Skeletal muscle tissue (tissue), 4 donors: Measurements from ENCODE around the gene CCDC91. TPM values are rescaled to one million over a fixed set of nuclear protein-coding genes. Genes with fewer than 3 reads are reported as not detected.

ENCODE experiments used
- H3K27ac ChIP-seq: one replicate; pipeline ENCODE4 v1.7.0; 2013; ENCODE audit warnings: mild to moderate bottlenecking, low read depth, low read length, inconsistent platforms
- H3K27me3 ChIP-seq, 3 donors: one replicate each; pipeline ENCODE4 v1.7.0; 2013; ENCODE audit warnings: low read length in 3 of 3; ENCODE audit not compliant: control insufficient read depth in 3 of 3, insufficient read depth in 3 of 3
- H3K36me3 ChIP-seq, 3 donors: one replicate each; pipeline ENCODE4 v1.7.0; 2013; ENCODE audit warnings: low read length in 3 of 3; ENCODE audit not compliant: control insufficient read depth in 3 of 3, insufficient read depth in 3 of 3
- H3K4me1 ChIP-seq, 3 donors: one replicate each; pipeline ENCODE4 v1.7.0; 2013; ENCODE audit warnings: low read length in 3 of 3, mild to moderate bottlenecking in 3 of 3; ENCODE audit not compliant: control insufficient read depth in 3 of 3, insufficient read depth in 3 of 3
- H3K4me3 ChIP-seq, 3 donors: one replicate each; pipeline ENCODE4 v1.7.0; 2013; ENCODE audit warnings: low read length in 3 of 3
- H3K9ac ChIP-seq, 3 donors: one replicate each; pipeline ENCODE4 v1.7.0; 2013; ENCODE audit warnings: low read length in 3 of 3, mild to moderate bottlenecking in 3 of 3, moderate library complexity in 2 of 3, low read depth in 1 of 3
- H3K9me3 ChIP-seq, 3 donors: one replicate each; pipeline ENCODE4 v1.7.0; 2013; ENCODE audit warnings: low read length in 3 of 3; ENCODE audit not compliant: control insufficient read depth in 3 of 3
- total RNA-seq: library from RNA; depleted of rRNA; stranded (reverse); fragments of >200 nt; gene quantifications from one replicate; pipeline ENCODE4 v1.2.3, GENCODE V29; 2014
- donor health status: Osteomylitis.

Gene CCDC91
- total RNA-seq, 1 donor from 2014 or later: 32.9 TPM

DNA sequence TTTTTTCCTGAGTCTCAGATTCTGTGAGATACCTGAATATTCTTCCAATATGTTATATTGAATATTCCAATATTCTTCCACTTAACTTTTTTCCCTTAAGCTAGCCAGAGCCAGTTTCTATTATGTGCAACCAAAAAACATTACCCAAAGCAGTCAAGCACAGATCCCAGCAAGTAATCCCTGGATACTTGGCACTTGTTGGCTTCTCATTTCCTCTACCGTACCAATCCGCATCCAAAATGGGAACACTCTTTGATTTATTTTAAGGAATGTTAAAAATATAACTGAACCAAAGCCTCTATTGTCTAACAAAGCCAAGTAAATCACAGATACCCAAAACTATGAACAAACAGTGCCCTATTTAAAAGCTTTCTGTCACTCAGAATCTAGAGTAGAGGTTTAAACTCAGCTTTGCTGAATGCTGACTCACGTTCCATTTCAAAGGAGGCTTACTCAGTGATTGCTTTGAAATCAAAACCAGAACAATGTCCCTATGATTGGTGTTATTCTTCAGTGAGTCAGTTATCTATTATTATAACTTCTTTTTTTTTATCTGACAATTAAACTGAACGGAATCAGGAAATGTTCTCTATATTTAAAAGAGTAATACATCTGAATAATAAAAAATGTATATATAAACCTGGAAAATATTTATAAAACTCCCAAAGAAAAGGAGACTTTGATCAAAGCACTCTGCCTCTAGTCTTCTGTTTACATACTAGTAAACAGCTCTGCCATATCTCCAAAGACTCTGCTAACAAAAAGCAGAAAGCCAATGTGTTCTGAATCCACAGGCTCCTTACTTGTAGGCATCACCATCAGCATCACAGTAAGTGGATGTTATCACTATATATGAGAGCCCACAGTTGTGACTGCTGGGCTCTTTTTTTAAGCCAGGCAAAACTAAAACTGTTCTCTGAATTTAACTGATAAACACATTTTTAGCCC lies 360.8 kb downstream of the CCDC91 start:
- Histone ChIP-seq H3K9ac (no peak overlapping the region), H3K9me3 (no peaks in the 10 kb centered on the region)

DNA sequence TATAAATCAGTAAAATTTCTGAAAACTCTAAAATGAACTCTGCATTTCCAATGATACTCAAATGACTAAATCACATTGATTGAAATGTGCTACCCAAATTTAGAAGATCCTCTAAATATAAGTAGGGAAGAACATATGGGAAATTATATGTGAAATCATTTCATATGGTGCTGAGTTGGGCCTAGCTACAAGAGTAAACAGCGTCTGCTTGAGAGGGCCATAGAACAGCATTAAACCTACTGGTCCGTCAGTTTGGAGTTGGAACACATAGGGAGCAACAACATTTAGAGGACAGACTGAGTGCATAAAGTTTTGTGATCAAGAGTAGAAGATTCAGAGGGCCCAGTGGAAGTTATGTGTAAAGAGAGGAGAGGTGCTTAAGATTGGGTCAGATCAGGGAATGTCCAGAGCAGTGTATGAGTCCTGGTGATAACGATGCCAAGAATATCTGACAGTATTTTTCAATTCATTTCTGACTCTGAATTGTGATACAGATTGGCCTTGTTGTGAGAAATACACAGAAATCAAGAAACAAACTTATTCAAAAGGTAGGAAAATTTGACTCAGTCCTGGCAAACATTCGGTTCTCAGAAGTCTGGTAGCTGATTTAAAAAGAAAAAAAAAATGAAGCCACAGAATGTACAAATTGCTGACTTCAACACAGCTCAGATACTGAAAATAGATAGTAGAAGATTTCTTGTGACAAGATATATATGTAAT lies 362.2 kb downstream of the CCDC91 start:
- Histone ChIP-seq H3K9me3 (no peaks in the 10 kb centered on the region), H3K9ac (no peak overlapping the region), H3K36me3 (no peaks in the 10 kb centered on the region), H3K4me3 (no peak overlapping the region), H3K4me1 (no peaks in the 10 kb centered on the region), H3K27me3 (no peaks in the 10 kb centered on the region), H3K27ac (no peak overlapping the region)

More for the DNA sequence above, 360.8 kb downstream of the CCDC91 start:
- H3K27ac ChIP-seq: no peak overlapping the region
- no peaks in the 10 kb centered on the region for H3K36me3 ChIP-seq
- no peak overlapping the region for H3K4me3 ChIP-seq
- H3K27me3 ChIP-seq: no peaks in the 10 kb centered on the region
- no peaks in the 10 kb centered on the region for H3K4me1 ChIP-seq

DNA sequence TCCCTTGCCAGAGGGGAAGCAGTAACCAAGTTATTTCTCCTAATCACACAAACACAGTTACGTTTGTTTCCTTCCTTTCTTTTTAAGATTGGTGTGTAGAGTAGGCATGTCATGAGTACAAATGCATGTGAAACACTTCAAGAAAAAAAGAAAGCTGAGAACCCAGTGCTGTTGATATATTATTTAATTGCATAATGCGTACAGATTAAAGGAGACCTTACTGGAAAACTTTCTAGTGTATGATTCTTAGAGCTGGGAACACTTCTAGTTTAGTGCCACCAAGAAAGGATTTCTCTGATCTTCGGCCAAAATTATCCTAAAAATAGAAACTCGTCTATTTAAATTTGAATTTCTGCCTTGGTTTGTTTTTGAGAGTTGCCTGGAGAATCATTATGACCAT lies 365.5 kb downstream of the CCDC91 start:
- H3K27me3 ChIP-seq: no peaks in the 10 kb centered on the region
- no peak overlapping the region for H3K4me3 ChIP-seq
- no peak overlapping the region for H3K27ac ChIP-seq

DNA sequence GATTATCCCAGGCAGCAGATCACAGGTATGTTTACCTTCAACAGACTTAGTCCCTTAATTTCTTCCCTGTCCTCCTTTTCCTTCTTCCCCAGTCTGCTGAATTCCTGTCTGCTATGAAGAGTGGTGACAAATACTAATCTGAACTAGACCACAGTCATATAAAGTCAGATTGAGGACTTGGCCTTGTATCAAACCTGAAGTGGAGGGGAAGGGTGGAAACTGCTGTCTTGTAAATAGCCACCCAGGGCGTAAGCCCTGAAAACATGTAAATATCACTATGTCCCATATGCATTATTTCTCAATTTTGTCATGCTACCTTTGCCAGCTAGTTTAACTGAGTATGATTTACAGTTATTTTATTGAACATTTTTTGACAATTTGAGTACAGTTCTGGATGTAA lies 368.0 kb downstream of the CCDC91 start:
- Histone ChIP-seq H3K9me3 (no peaks in the 10 kb centered on the region), H3K27ac (no peak overlapping the region), H3K4me1 (no peaks in the 10 kb centered on the region), H3K27me3 (no peaks in the 10 kb centered on the region), H3K4me3 (no peak overlapping the region), H3K9ac (no peak overlapping the region), H3K36me3 (no peaks in the 10 kb centered on the region)

More for the DNA sequence above, 365.5 kb downstream of the CCDC91 start:
- no peak overlapping the region for H3K9ac ChIP-seq
- no peaks in the 10 kb centered on the region for H3K4me1 ChIP-seq
- H3K36me3 ChIP-seq: no peaks in the 10 kb centered on the region
- no peaks in the 10 kb centered on the region for H3K9me3 ChIP-seq

DNA sequence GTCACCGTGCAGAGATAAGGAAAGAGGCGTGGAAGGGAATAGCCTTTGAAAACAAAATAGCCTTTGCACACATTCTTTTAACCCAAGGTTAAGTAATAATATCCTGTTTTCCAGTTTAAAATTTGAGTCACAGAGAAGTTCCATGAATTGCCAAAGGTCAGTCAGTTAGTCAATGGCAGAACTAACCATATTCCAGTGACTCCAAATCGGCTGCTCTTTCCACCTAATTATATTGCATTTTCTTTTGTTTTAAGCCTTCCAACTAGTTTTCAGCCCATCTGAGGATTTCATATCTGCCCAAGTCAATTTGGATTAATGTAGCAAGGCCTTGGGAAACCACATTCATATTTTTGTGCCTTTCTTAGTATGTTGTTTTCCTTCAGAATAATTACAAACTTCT lies 373.0 kb downstream of the CCDC91 start:
- Histone ChIP-seq H3K27ac (no peak overlapping the region), H3K9me3 (no peaks in the 10 kb centered on the region), H3K36me3 (no peaks in the 10 kb centered on the region), H3K4me1 (no peaks in the 10 kb centered on the region), H3K27me3 (no peaks in the 10 kb centered on the region), H3K4me3 (no peak overlapping the region), H3K9ac (no peak overlapping the region)

DNA sequence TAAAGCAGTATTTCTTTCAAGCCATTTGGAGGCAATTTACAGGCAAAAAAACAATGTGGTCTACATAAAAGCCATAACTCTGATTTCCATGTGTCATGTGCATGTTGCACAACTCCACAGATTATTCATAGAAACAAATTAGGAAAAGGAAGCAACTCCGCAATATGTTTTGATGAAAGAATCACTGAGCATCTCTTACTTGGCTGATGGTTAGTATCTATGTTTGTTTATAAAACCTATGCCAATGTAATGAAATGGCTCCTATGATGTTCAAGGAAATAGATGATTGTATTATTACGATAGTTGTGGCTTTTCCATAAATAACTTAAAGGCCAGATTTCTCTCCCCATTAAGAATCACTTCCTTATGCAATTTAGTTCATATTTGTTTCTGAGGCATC lies 373.7 kb downstream of the CCDC91 start:
- Histone ChIP-seq H3K36me3 (no peaks in the 10 kb centered on the region), H3K4me1 (no peaks in the 10 kb centered on the region), H3K9ac (no peak overlapping the region), H3K27me3 (no peaks in the 10 kb centered on the region), H3K9me3 (no peaks in the 10 kb centered on the region), H3K4me3 (no peak overlapping the region), H3K27ac (no peak overlapping the region)

DNA sequence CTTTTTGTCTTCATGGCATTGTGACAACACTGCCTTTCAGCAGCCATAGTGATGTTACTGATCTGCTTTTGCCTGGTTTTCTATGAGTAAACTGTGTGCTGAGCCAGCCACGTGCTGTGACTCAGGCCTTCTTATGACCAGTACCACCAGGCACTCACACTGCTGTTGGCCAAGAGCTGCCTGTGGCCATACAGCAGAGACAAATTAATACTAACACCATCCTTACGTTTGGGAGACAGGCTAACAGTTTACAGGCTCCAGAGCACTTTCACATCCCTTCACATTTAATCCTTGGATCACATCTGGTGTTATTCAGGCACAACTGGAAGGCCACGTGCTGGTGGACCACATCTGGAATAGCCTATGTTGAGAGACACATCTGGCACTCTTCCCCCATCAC lies 377.9 kb downstream of the CCDC91 start:
- H3K4me3 ChIP-seq: no peak overlapping the region
- H3K4me1 ChIP-seq: peaks cover 0 to 2% (median 0%) of the 10 kb centered on the region in 3 donors
- H3K36me3 ChIP-seq: no peaks in the 10 kb centered on the region
- no peaks in the 10 kb centered on the region for H3K27me3 ChIP-seq
- no peak overlapping the region for H3K9ac ChIP-seq
- H3K9me3 ChIP-seq: no peaks in the 10 kb centered on the region
- no peak overlapping the region for H3K27ac ChIP-seq

DNA sequence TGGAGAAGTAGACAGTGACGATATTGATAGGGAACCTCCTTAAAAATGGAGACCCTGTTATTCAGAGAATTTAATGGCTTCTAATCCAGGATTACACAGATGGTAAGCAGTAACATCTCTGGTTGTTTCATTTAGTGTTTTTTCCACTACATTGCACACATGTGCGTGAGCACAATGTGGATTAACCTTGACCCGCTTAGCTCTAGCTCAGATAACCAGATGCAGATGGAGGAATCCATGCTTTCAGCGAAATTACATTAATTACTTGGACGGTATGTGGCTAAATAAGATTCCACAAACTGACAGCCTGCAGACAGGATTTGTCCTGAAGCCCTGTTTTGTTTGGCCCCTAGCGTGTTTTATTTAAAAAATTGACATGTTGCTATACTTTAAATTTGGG lies 378.4 kb downstream of the CCDC91 start:
- peaks cover 0 to 2% (median 0%) of the 10 kb centered on the region in 3 donors for H3K4me1 ChIP-seq
- no peaks in the 10 kb centered on the region for H3K36me3 ChIP-seq
- H3K9me3 ChIP-seq: no peaks in the 10 kb centered on the region
- no peaks in the 10 kb centered on the region for H3K27me3 ChIP-seq
- H3K4me3 ChIP-seq: no peak overlapping the region
- H3K9ac ChIP-seq: no peak overlapping the region
- H3K27ac ChIP-seq: no peak overlapping the region

DNA sequence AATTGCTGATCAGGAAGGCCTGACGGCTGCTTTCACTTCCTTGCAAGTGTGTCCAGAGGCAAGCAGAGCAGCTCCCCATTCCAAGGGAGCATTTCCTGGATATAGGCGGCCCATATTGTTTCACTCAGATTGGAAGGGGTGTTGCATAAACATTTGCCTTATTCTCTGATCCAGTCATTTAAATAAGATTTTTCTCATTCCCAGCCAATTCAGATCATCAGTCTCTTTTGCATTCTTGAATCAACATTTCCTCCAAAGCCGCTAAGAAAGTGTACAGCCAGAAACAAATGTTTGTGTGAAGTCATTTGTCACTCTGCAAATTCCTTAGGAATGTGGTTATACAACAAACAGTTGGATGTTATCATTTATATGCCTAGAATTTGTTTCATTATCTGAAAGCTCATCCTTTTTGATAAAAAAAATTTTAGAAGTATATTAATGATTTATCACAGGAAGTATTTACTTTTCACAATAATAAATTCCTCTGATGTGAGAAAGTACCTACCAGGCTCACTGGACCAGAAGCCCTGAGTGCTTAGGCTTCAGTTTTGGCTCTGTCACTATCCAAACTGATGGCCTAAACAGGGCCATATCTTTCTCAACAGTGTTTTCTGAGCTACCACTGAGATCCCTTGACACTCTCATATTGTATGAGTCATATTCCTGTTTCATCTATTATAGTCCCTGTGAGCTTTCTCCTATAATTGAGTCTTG lies 379.6 kb downstream of the CCDC91 start:
- Histone ChIP-seq H3K9ac (no peak overlapping the region), H3K4me1 (peaks cover 0 to 2% (median 0%) of the 10 kb centered on the region in 3 donors), H3K36me3 (no peaks in the 10 kb centered on the region), H3K4me3 (no peak overlapping the region), H3K27ac (no peak overlapping the region), H3K9me3 (no peaks in the 10 kb centered on the region), H3K27me3 (no peaks in the 10 kb centered on the region)
